ENCODE results near the gene QSOX2.

Gene QSOX2

GRCh38 chr9:136259836-136260235 lies 14.2 kb upstream of the QSOX2 start:
- in situ Hi-C loops (cut with HindIII; ENCODE audit: low sequenced_read_pairs): no loop called here
- DNase-seq (ENCODE audit: low read depth, low spot score): no peak
- no peak for TF ChIP-seq CTCF (IDR thresholded peaks at IDR 0.05; ENCODE audit: low read depth, low read length)
- H3K4me3 ChIP-seq (ENCODE audit: low read depth, low read length): no peak overlapping the region

GRCh38 chr9:136259517-136259813 lies 13.9 kb upstream of the QSOX2 start:
- DNase-seq (ENCODE audit: low read depth, low spot score): no peak
- in situ Hi-C loops (cut with HindIII; ENCODE audit: low sequenced_read_pairs): no loop called here
- no peak for TF ChIP-seq CTCF (IDR thresholded peaks at IDR 0.05; ENCODE audit: low read depth, low read length)
- H3K4me3 ChIP-seq (ENCODE audit: low read depth, low read length): no peak overlapping the region

- TF ChIP-seq CTCF (IDR thresholded peaks at IDR 0.05; ENCODE audit: low read depth, low read length): no peak
- no peak overlapping the region for H3K4me3 ChIP-seq (ENCODE audit: low read depth, low read length)
- DNase-seq (ENCODE audit: low read depth, low spot score): no peak
- in situ Hi-C loops (cut with HindIII; ENCODE audit: low sequenced_read_pairs): no loop called here
Observed at GRCh38 chr9:136258786-136259516, 13.3 kb upstream of the QSOX2 start.

GRCh38 chr9:136258299-136258625 lies 12.7 kb upstream of the QSOX2 start:
- no peak for DNase-seq (ENCODE audit: low read depth, low spot score)
- no peak overlapping the region for H3K4me3 ChIP-seq (ENCODE audit: low read depth, low read length)
- no peak for TF ChIP-seq CTCF (IDR thresholded peaks at IDR 0.05; ENCODE audit: low read depth, low read length)
- in situ Hi-C loops (cut with HindIII; ENCODE audit: low sequenced_read_pairs): no loop called here

- TF ChIP-seq CTCF (IDR thresholded peaks at IDR 0.05; ENCODE audit: low read depth, low read length): no peak
- DNase-seq (ENCODE audit: low read depth, low spot score): no peak
- in situ Hi-C loops (cut with HindIII; ENCODE audit: low sequenced_read_pairs): no loop called here
- no peak overlapping the region for H3K4me3 ChIP-seq (ENCODE audit: low read depth, low read length)
Observed at GRCh38 chr9:136257381-136258298, 12.0 kb upstream of the QSOX2 start.

GRCh38 chr9:136255896-136256890 lies 10.6 kb upstream of the QSOX2 start:
- DNase-seq (ENCODE audit: low read depth, low spot score): no peak
- TF ChIP-seq CTCF (IDR thresholded peaks at IDR 0.05; ENCODE audit: low read depth, low read length): no peak
- in situ Hi-C loops (cut with HindIII; ENCODE audit: low sequenced_read_pairs): no loop called here
- no peak overlapping the region for H3K4me3 ChIP-seq (ENCODE audit: low read depth, low read length)
